ENCODE results near the gene ENGASE.

DNA sequence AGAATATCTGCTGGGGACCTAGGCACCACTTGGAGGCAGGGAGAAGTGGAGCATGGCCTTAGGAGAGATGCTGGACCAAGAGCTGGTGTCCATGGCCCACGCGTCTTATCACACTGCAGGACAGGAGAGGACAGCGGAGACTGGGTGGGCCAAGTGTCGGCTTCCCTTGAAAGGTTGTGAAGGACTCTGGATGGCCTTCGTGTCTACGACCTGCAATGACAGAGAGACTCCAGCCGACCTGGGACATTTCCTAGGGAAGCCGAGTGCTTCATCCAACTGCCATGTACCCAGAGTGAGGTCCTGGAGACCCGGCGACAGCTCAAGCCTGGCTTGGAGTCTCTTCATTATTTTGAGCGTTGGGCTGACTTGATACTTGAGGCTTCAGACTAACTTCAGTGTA lies 30.2 kb upstream of the ENGASE start:
- TF ChIP-seq EZH2 (IDR thresholded peaks at IDR 0.05; ENCODE audit: insufficient read depth, poor library complexity, severe bottlenecking): no peak
- TF ChIP-seq EZH2phosphoT487 (IDR thresholded peaks at IDR 0.05; ENCODE audit: insufficient read depth, low read depth): no peak
